Measurements from ENCODE around the gene MROH9.

MROH9 gene

DNA sequence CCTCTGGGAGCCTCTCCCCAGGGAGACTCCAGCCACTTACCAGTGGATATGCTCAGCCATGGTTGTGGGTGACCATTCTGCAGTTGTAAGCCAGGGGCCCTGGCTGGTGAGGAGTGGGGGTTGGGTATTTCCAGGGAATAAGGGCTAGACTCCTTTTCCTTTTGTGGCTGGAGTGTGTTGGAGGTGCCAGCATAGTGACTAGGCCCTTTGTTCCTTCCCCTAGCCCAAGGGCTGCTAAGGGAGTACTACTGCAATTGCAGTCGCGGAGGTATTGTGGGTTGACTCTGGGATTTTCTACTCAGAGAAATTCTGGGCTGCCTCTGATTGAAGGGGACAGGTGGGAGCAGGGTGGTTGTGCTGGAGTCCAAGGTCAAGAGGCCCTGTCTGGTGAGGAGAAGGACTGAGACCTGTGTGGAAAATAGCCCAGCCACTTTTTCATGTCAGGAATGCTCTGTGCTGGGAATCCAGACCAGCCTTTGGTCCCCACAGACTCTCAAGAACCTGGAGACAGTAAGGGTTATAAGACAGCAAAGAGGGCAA lies 43.1 kb downstream of the MROH9 start:
- no peak for DNase-seq

- DNase-seq: no peak
Measured at GRCh38 chr1:170985406-170985805, 50.1 kb downstream of the MROH9 start.

DNA sequence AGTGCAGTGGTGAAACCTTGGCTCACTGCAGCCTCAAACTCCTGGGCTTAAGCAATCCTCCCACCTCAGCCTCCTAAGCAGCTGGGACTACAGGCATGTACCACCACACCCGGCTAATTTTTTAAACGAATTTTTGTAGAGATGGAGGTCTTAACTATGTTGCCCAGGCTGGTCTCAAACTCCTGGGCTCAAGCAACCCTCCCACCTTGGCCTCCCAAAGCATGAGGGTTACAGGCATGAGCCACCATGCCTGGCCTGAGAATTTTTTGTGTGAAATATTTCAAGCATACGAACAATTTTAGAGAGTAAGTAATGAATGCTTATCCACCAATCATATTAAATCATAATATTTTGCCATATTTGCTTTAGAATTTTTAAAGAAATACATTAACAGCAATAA lies 51.6 kb downstream of the MROH9 start:
- no peak for DNase-seq

GRCh38 chr1:170987424-170987823 lies 52.1 kb downstream of the MROH9 start:
- no peak for DNase-seq

GRCh38 chr1:170993151-170993550 lies 57.8 kb downstream of the MROH9 start:
- no peak for DNase-seq

GRCh38 chr1:170993717-170994116 lies 58.4 kb downstream of the MROH9 start:
- DNase-seq: no peak

DNA sequence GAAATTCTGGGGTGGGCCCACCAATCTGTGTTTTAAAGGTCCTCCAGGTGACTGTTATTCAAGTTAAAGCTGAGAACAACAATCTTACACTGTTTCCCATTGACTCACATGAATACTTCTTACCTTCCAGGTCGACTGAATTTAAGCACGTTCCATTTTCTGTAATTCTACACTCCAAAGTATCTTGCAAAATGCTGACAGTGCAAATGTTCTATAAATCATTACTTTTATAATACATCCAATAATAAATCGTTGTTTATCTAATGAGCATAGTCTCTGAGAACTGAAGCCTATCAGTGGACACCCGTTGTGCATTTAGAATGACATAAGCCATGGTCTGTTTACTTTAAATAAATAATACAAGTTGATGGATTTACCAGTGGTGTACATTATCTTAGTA lies 79.5 kb downstream of the MROH9 start:
- DNase-seq: no peak

GRCh38 chr1:171017426-171017825 lies 82.1 kb downstream of the MROH9 start:
- DNase-seq: no peak

- DNase-seq: no peak
Measured at GRCh38 chr1:171019971-171020370, 84.6 kb downstream of the MROH9 start.

DNA sequence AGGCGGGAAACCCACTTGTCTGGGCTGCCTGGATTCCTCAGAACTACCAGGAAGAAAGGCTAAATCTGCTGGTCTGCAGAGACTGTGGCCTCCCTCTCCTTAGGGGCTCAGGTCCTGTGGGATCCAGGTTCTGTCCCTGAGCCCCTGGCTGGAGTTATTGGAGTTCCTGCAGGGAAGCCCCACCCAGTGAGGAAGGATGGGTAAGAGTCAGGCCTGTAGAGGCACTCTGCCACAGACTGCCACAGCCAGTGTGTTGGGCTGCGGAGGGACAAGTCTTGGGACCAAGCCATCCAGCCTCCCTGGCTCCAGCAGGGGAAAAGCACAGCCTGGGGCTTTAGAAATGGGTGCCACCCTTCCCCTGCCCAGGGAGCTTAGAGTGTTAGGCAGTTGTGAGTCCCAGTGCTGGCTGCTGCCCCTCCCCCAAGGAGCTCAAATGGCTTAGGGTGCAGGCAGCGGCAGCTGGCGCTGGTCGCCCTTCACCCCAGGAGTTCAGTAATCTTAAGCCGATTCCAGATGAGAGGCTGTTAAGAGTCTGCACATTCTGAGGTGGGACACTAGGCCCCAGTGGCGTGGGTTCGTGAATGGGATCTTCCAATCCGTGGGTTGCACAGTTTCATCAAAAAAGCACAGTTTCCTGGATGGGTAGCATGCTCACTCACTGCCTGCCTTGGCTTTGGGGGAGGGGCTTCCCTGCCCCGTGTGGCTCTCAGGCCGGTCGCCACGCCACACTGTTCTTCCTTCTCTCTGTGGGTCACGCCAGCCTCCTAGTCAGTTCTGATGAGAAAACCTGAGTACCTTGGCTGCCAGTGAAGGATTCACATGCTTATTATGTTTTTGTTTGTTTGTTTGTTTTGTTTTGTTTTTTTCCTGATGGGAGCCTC lies 97.7 kb downstream of the MROH9 start:
- no peak for DNase-seq

DNA sequence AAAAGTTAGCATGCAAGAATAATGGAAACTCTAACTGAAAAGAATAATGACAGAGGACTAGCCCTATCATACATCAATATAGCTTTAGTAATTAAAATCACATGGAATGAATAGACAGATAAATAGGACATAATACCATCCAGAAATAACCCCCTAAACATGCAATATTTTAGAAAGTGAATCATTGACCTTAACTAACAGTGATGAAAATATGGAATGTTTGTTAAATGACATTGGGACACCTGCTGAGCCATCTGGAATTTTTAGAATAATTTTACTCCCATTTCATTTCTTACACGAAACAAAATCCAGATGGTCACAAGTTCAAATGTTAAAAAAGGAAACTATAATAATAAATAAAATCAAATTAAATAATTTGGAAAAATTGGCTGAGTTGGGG lies 102.3 kb downstream of the MROH9 start:
- DNase-seq: no peak

DNA sequence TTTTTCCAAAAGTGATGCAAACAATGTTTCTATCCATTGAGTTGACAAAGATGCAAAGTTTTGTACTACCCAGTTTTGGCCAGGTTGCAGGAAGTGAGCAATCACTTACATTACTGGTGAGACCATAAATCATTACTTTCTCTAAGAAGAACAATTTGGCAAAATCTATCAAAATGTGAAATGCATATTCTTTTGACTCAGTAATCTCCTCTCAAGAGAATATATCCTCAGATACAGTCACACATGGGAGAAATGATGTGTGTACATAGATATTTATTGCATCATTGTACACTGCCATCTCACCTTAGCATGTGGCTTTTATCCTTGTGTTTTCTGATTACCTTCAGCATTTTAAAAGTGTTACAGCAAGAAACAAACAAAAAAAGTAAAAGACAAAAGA lies 103.0 kb downstream of the MROH9 start:
- DNase-seq: no peak

DNA sequence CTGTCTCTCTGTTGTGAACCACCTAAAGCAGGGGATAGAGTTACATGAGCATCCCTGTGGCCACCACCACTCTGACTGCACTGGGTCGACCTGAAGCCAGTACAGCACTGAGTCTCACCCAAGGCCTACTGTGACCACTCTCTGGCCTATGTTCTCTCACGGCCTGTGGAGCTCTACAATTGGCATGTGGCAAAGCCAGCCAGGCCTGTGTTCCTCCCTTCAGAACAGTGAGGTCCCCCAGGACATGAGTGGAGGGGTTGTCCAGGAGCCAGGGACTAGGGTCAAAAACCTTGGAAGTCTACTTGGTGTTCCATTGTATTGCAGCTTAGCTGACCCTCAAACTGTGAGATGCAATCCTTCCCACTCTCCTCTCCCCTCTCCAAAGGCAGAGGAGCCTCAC lies 112.7 kb downstream of the MROH9 start:
- no peak for DNase-seq

- no peak for DNase-seq
Measured at GRCh38 chr1:171052977-171053376, 117.6 kb downstream of the MROH9 start.

DNA sequence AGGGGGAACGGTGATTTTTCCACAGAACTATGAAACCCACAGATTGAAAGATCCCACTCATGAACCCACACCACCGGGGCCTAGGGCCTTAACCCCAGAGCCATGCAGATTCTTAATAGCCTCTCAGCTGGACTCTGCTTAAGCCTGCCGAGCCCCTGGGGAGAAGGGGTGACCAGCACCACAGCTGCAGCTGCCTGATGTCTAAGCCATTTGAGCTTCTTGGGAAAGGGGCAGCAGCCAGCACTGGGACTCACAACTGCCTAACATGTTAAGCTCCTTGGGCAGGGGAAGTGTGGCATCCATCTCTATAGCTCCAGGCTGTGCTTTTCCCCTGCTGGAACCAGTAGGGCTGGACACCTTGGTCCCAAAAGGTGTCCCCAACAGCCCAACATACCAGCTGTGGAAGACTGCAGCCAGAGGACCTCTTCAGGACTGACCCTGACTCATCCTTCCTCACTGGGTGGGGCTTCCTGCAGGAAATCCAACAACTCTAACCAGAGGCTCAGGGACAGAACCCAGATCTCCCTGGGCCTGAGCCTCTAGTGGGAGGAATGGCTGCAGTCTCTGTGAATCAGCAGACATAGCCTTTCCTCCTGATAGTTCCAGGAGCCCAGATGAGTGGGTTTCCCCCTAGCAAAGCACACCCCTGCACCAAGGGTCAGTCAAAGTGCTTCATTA lies 120.8 kb downstream of the MROH9 start:
- no peak for DNase-seq

GRCh38 chr1:171061425-171062143 lies 126.2 kb downstream of the MROH9 start:
- no peak for DNase-seq

- DNase-seq: no peak
Measured at GRCh38 chr1:171062902-171063301, 127.6 kb downstream of the MROH9 start.

GRCh38 chr1:171075041-171075440 lies 139.7 kb downstream of the MROH9 start:
- no peak for DNase-seq

DNA sequence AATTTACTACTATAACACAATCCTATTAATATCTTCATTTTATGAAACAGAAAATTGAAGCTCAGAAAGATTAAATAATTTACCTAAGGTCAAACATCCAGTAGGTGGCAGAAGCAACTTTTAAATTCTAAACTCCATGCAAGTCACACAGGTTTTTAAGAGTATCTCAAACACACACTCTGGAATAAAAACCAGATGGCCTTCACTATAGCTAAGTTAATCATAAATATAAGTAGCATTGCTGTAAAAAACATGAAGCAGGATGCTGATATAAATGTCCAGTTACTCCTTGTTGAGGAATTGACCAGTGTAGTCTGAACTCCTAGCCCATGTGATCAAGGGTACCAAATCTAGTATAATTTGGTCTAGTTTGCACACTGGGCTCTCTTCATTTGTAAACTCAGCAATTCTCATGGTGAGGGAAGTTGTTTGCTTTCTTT lies 146.0 kb downstream of the MROH9 start:
- DNase-seq: no peak

DNA sequence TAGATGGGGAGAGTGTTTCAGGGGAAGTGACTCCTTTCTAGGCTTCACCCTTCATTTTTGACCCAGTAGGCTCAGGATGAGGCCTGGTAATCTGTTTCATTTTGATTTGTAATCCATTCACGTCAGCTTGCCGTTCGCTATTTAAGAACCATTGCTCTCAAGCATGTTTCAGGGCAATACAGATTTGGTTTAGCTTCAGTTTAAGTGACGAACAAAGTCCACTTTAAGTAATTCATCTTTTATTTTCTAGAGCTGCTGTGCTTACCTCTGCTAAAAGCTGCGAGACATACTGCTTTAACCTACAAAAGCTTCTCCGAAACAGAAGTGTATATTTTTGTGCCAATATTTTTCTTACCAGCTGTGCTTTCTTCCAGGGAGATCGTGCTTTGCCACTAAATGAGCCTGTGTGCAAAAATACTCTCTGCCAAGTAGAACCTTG lies 146.4 kb downstream of the MROH9 start:
- no peak for DNase-seq

DNA sequence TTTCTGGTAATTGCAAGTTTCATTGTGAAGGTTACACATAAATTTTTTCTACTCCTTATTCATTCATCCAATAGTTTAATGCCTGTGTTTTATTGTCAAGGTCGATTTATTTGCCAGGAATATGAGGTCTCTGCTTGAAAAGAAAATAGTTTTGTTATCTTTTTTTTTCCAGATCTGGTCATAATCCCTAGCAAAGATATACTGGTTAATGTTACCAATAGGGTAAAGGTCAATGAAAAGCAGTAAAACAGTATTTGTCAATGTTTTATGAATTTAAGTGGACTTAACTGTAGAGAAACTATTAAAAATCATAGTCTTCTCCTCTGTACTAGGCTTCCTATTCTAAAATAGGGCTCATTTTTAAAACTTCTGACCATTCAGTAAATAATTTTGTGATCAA lies 147.3 kb downstream of the MROH9 start:
- DNase-seq: no peak

DNA sequence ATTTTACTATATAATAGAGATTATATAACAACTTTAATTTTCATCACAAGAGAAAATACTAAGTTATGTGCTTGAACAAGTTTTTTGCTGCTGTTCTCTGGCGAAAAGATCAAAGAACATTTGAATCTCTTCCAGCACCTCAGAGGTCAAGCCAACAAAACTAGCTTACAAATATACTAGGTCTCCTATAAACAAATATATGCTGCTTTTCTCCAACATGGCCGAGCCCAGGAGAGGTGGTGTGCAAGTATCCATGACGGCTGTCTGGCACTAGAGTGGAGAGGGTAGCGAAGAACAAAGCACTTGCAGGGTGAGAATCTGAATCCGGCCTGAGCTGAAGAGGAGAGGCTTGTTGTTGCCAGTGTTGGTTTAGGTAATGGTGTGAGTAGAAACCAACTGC lies 147.9 kb downstream of the MROH9 start:
- DNase-seq: no peak

DNA sequence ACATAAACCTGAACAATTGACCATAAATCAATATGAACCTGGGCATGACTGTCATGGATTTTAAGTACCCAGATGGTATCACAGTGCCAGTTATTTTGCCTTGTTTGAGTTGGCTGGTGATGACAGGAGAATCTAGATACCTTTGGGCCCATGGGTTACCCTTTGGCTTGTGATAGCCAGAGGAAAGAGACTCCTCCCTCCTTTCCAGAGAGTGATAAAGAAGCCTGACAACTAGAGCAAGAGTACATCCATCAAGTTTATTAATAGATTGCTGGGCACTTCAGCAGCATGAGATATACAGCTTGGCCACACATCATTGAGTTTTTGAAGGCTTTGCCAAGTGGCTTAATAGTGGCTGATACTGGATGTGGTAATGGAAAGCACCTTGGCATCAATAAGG lies 148.8 kb downstream of the MROH9 start:
- no peak for DNase-seq

Measured in activated CD4-positive, alpha-beta T cell treated with anti-CD3 and anti-CD28 coated beads, Interleukin-2, amount 50 U/mL, for 48 hours (primary cell).